Suprapubic skin (tissue), 4 donors: Measurements from ENCODE around the gene IGFBP5. TPM values are rescaled to one million over a fixed set of nuclear protein-coding genes. Genes with fewer than 3 reads are reported as not detected.

ENCODE experiments used
- DNase-seq, 2 donors: peaks; one replicate each; pipeline ENCODE4 v3.0.0-alpha.2; 2019; ENCODE audit warnings: low spot score in 2 of 2
- H3K27ac ChIP-seq: fragments of 200-600 bp; sonication (generic); one replicate; pipeline ENCODE4 v1.5.1; 2019
- H3K27me3 ChIP-seq: fragments of 200-600 bp; sonication (generic); one replicate; pipeline ENCODE4 v1.5.1; 2019
- H3K36me3 ChIP-seq: fragments of 200-600 bp; sonication (generic); one replicate; pipeline ENCODE4 v1.5.1; 2019
- H3K4me1 ChIP-seq: fragments of 200-600 bp; sonication (generic); one replicate; pipeline ENCODE4 v1.5.1; 2019
- H3K4me3 ChIP-seq: fragments of 200-600 bp; sonication (generic); one replicate; pipeline ENCODE4 v1.5.1; 2019; ENCODE audit warnings: mild to moderate bottlenecking
- H3K9me3 ChIP-seq: fragments of 200-600 bp; sonication (generic); one replicate; pipeline ENCODE4 v1.5.1; 2019
- EP300 ChIP-seq: sonication (generic); formaldehyde crosslinking; IDR thresholded peaks from one replicate; pipeline ENCODE4 v1.6.1; 2017; ENCODE audit warnings: antibody characterized with exemption
- POLR2A ChIP-seq, 2 donors: fragments of 450-650 bp; IDR thresholded peaks; one replicate each; pipeline ENCODE4 v1.6.1; 2017; ENCODE audit warnings: antibody characterized with exemption in 2 of 2, mild to moderate bottlenecking in 2 of 2, moderate library complexity in 2 of 2
- POLR2AphosphoS5 ChIP-seq, 3 donors: sonication (generic); formaldehyde crosslinking; IDR thresholded peaks; one replicate each; pipeline ENCODE4 v1.6.1; 2017; ENCODE audit warnings: antibody characterized with exemption in 3 of 3
- WGBS: methylation state at CpG from one replicate; pipeline ENCODE4 v1.1.5; 2018; 5-methylcytosine and 5-hydroxymethylcytosine counted together
- total RNA-seq, 4 donors: library from RNA; depleted of rRNA; stranded (reverse); fragments of >200 nt; gene quantifications; one replicate each; pipeline ENCODE4 v1.1.0, GENCODE V29; 2016
- TF ChIP-seq, protein P1 (sequence below), 2 donors: fragments of 200-600 bp in 1 of 2; fragments of 450-650 bp in 1 of 2; sonication (generic) in 1 of 2; IDR thresholded peaks; one replicate each; pipeline ENCODE4 v1.5.1; 2016 to 2019; ENCODE audit warnings: antibody characterized with exemption in 2 of 2, mild to moderate bottlenecking in 1 of 2, moderate library complexity in 1 of 2

Gene IGFBP5
- total RNA-seq, 4 donors from 2014 or later, result 79.1 to 424 (median 163) TPM

GRCh38 chr2:216649574-216649973, 45.8 kb downstream of the IGFBP5 start:
- 89% methylated on average over 5 of the region's 5 CpGs for WGBS
- Histone ChIP-seq H3K9me3 (no peaks in the 10 kb centered on the region), H3K27me3 (no peaks in the 10 kb centered on the region), H3K4me3 (no peak overlapping the region), H3K4me1 (peaks cover 2% of the 10 kb centered on the region), H3K36me3 (no peaks in the 10 kb centered on the region), H3K27ac (no peak overlapping the region)
- no peak for TF ChIP-seq POLR2AphosphoS5 (IDR thresholded peaks at IDR 0.05)
- no peak for DNase-seq

DNA sequence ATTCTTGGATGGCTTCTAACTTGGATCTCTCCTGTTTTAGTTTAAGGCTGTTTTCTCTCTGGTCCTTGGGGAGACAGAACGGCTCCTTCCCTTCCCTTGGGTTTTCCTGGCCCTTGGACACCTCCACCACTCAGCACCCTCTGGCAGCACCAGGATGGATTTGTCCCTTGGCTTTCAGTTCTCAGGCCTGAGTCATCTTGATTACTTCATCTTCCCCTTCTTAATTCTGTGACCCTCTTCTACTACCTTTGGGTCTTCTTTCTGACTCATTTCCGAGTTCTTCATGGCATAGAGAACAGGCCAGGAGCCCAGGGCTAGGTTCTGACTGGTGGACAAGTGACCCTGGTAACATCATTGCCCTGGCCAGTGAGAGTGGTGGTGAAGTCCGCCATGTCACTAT, 47.2 kb downstream of the IGFBP5 start:
- Histone ChIP-seq H3K9me3 (no peaks in the 10 kb centered on the region), H3K36me3 (no peaks in the 10 kb centered on the region), H3K27ac (no peak overlapping the region), H3K4me1 (peaks cover 5% of the 10 kb centered on the region), H3K27me3 (no peaks in the 10 kb centered on the region), H3K4me3 (no peak overlapping the region)
- DNase-seq, result no peak
- no peak for TF ChIP-seq POLR2AphosphoS5 (IDR thresholded peaks at IDR 0.05)
- TF ChIP-seq, protein P1, sequence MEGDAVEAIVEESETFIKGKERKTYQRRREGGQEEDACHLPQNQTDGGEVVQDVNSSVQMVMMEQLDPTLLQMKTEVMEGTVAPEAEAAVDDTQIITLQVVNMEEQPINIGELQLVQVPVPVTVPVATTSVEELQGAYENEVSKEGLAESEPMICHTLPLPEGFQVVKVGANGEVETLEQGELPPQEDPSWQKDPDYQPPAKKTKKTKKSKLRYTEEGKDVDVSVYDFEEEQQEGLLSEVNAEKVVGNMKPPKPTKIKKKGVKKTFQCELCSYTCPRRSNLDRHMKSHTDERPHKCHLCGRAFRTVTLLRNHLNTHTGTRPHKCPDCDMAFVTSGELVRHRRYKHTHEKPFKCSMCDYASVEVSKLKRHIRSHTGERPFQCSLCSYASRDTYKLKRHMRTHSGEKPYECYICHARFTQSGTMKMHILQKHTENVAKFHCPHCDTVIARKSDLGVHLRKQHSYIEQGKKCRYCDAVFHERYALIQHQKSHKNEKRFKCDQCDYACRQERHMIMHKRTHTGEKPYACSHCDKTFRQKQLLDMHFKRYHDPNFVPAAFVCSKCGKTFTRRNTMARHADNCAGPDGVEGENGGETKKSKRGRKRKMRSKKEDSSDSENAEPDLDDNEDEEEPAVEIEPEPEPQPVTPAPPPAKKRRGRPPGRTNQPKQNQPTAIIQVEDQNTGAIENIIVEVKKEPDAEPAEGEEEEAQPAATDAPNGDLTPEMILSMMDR (IDR thresholded peaks at IDR 0.05), result no peak
- no peak for TF ChIP-seq EP300
- no peak for TF ChIP-seq POLR2A (IDR thresholded peaks at IDR 0.05)
- WGBS, result 74% methylated on average over 3 of the region's 3 CpGs

GRCh38 chr2:216646116-216646515, 49.2 kb downstream of the IGFBP5 start:
- no peak overlapping the region for H3K4me3 ChIP-seq
- no peak overlapping the region for H3K27ac ChIP-seq
- no peaks in the 10 kb centered on the region for H3K36me3 ChIP-seq
- peaks cover 5% of the 10 kb centered on the region for H3K4me1 ChIP-seq
- peaks cover under 1% of the 10 kb centered on the region for H3K27me3 ChIP-seq
- DNase-seq, result no peak
- WGBS, result 99% methylated on average over 3 of the region's 3 CpGs
- H3K9me3 ChIP-seq, result no peaks in the 10 kb centered on the region
- TF ChIP-seq POLR2A (IDR thresholded peaks at IDR 0.05) (no peak), EP300 (no peak), POLR2AphosphoS5 (IDR thresholded peaks at IDR 0.05) (no peak)
- TF ChIP-seq, protein P1 (IDR thresholded peaks at IDR 0.05), result no peak

DNA sequence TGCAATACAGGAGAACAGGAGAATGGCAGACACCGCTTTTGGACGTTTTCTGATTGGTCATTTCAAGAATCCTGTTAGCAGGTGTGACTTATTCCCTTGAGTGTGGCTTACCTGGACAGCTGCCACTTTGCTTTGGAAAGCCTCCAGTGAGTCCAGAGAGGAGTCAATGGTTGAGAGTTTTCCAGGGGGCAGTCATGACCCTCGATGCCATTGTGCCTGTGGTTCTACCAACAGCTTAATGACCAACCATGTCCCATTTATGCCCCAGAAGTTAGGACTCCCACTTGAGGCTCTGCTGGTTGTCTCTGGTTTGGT, 49.8 kb downstream of the IGFBP5 start:
- TF ChIP-seq EP300 (no peak), POLR2A (IDR thresholded peaks at IDR 0.05) (no peak), POLR2AphosphoS5 (IDR thresholded peaks at IDR 0.05) (no peak)
- TF ChIP-seq, protein P1 (IDR thresholded peaks at IDR 0.05), result no peak
- H3K27ac ChIP-seq, result no peak overlapping the region
- WGBS, result 87% methylated on average over 3 of the region's 3 CpGs

GRCh38 chr2:216644842-216645635, 50.3 kb downstream of the IGFBP5 start:
- WGBS, result 67% methylated on average over 4 of the region's 4 CpGs
- peaks cover 5% of the 10 kb centered on the region for H3K4me1 ChIP-seq

More for the DNA sequence above, 49.8 kb downstream of the IGFBP5 start:
- no peaks in the 10 kb centered on the region for H3K9me3 ChIP-seq
- no peaks in the 10 kb centered on the region for H3K36me3 ChIP-seq
- DNase-seq, result no peak
- no peak overlapping the region for H3K4me3 ChIP-seq
- peaks cover 5% of the 10 kb centered on the region for H3K4me1 ChIP-seq
- H3K27me3 ChIP-seq, result peaks cover 6% of the 10 kb centered on the region

More at GRCh38 chr2:216644842-216645635, 50.3 kb downstream of the IGFBP5 start:
- no peak overlapping the region for H3K27ac ChIP-seq
- H3K9me3 ChIP-seq, result no peaks in the 10 kb centered on the region
- peaks cover 9% of the 10 kb centered on the region for H3K27me3 ChIP-seq
- DNase-seq, result no peak
- H3K36me3 ChIP-seq, result no peaks in the 10 kb centered on the region
- H3K4me3 ChIP-seq, result no peak overlapping the region
- TF ChIP-seq, protein P1 (IDR thresholded peaks at IDR 0.05), result no peak
- TF ChIP-seq POLR2A (IDR thresholded peaks at IDR 0.05) (no peak), POLR2AphosphoS5 (IDR thresholded peaks at IDR 0.05) (no peak), EP300 (no peak)
